Colon (tissue), 2 donors: ENCODE results near the gene BTBD10.

Experiments used
- FAIRE-seq: peaks from 2 replicates; lab custom pipeline; 2012; peaks lifted over from hg19 to GRCh38; lab: Jason Lieb, UNC
- donor health status: control.
- donor health status: control.

BTBD10 gene

DNA sequence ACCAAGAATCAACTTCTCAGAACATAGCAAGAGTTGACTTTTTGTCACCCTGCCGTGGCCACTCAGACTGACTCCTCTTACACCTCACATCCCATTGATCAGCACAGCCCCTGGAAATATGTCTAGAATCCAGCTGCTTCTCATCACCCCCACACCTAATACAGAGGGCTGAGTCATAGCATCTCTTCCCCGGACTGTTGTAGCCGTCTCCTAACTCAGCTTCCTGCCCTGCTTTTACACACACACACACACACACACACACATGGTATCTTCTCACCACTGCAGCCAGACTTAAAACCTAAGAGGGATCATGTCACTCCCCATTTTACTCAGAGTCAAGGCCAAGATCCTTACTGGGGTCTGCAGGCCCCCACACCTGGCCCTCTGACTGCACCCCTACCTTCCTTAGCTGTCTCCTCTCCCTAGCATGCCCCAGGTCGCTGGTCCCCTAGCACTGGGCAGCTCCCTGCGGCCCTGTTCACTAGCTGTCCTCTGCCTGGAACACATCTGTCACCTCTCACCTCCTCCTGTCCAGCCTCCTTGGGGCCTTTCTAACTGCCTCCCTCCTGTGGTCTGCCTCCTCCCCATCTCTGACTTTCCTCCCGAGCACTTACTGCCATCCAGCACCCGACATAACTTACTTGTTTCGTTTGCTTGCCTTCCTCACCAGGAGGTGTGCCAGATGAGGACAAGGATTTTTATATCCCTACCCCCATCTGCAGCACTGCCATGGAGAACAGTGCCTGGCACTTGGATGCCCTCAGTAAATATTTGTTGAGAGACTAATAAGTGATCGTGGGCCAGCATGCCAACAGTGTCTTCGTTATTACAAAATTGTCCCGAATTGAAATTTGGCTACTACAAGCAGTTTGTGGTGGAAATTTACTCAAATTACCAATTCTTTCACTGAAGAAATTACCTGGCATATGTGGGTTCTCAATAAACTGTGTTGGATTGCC, 123.5 kb downstream of the BTBD10 start:
- no peak for FAIRE-seq

DNA sequence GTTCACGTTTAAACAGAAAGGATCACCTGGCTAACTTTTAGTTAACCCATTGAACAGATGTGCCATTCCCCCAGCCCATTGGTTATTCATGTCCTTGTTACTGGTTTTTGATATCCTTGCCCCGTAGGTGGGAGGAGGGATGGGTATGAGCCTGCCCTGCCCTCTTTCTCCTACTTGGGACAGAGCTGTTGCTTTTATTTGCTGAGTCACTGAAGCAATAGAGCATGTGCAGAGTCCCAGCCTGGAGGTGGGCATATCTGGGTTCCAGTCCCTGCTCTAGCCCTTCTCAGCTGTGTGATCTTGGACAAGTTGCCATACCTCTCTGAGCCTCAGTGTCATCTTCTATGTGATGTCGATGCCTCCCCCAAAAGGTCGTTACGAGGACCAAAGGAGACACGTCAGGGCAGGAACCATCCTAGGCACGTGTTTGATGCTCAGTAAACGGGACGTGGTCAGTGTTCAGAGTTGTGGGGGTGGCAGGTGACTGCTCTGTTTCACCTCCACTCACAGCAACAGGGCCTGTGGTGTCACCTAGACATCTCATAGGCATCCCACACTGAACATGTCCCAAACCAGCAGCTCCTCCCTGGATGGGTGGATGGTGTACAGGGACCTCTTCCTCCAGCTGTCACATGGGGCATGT, 124.5 kb downstream of the BTBD10 start:
- no peak for FAIRE-seq

DNA sequence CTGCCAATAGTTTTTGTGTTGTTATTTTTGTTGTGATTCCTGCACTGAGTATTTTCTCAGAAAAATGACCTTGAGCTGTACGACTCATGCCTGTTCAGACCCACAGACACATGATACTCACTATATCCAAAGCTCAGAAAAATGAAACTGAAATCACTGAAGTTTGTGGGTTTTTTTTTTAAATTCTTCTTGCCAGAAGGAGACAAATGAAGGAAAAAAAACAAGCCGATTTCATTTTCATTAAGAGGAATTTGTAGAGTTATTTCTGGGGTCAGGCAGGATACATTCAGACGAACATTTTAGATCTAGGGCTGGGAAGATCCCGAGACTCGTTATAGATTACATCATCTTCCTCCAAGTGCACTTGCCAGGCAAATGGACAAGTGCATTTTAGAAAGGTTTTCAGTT, 125.0 kb downstream of the BTBD10 start:
- no peak for FAIRE-seq
